RWPE1 (cell line): ENCODE data around the gene SMIM3.
"Not testable (repeated sequence)": the region's sequence is repeated elsewhere in the genome, so short reads cannot be mapped to it uniquely, and the experiment has no call there.

Source experiments
- CTCF ChIA-PET: fragments of 350-600 bp; sonication (Branson Sonifier 250); formaldehyde crosslinking; extraction: SDS; loops from one replicate; lab custom pipeline; 2021; lab: Yijun Ruan, JAX
- POLR2A ChIA-PET: fragments of 400-600 bp; formaldehyde crosslinking; extraction: SDS; loops from one replicate; lab custom pipeline; 2020; ENCODE audit warnings: antibody characterized with exemption; ENCODE audit not compliant: low non-redundant PET; lab: Yijun Ruan, JAX
- DNase-seq: peaks from one replicate; pipeline ENCODE4 v3.0.0; 2012; ENCODE audit warnings: low spot score
- H3K27ac ChIP-seq: fragments of 450-650 bp; 2 replicates; pipeline ENCODE4 v1.5.1; 2017
- CTCF ChIP-seq: fragments of 450-650 bp; conservative IDR thresholded peaks from 2 replicates; pipeline ENCODE4 v1.5.1; 2017; ENCODE audit warnings: low read depth, mild to moderate bottlenecking

The SMIM3 gene

GRCh38 chr5:150740992-150741391 is 37.6 kb upstream of the SMIM3 start:
- TF ChIP-seq CTCF, result no peak
- ChIA-PET CTCF (interaction anchor here (0.7 kb wide), 2 partner anchors 18 to 40 kb away, joined by 3 read pairs; partner anchors contain the start of gene RBM22), POLR2A (no interaction called here)
- DNase-seq, result no peak
- no peak overlapping the region for H3K27ac ChIP-seq

- POLR2A ChIA-PET, DNase-seq, CTCF ChIA-PET: not testable (repeated sequence)
- peak overlapping the region; percentile 25; the same call in 1 of the 2 replicates for H3K27ac ChIP-seq
Measured at GRCh38 chr5:150742455-150743141, 36.0 kb upstream of the SMIM3 start.

- peak overlapping the region; percentile 25; the same call in 1 of the 2 replicates for H3K27ac ChIP-seq
- POLR2A ChIA-PET, DNase-seq, CTCF ChIA-PET: not testable (repeated sequence)
Measured at GRCh38 chr5:150743142-150743488, 35.4 kb upstream of the SMIM3 start.

- ChIA-PET CTCF (interaction anchor here (1.0 kb wide), 1 partner anchor 19 kb away, joined by 3 read pairs; no protein-coding TSS in a partner anchor), POLR2A (no interaction called here)
- DNase-seq, result no peak
- H3K27ac ChIP-seq, result no peak overlapping the region
- TF ChIP-seq CTCF, result no peak
Measured at GRCh38 chr5:150750469-150750868, 28.1 kb upstream of the SMIM3 start.

- no peak overlapping the region for H3K27ac ChIP-seq
- CTCF ChIA-PET, result interaction anchor here (0.6 to 1.0 kb wide), 3 partner anchors 10 to 292 kb away, joined by 3 to 6 read pairs (median 4); no protein-coding TSS in a partner anchor
- no peak for DNase-seq
- TF ChIP-seq CTCF, result no peak
- POLR2A ChIA-PET, result no interaction called here
Measured at GRCh38 chr5:150751096-150751891, 27.3 kb upstream of the SMIM3 start.

- TF ChIP-seq CTCF, result no peak
- no peak for DNase-seq
- no peak overlapping the region for H3K27ac ChIP-seq
- POLR2A ChIA-PET, result no interaction called here
- CTCF ChIA-PET, result interaction anchor here (0.9 kb wide), 1 partner anchor 47 kb away, joined by 4 read pairs; no protein-coding TSS in a partner anchor
Measured at GRCh38 chr5:150753463-150753862, 25.1 kb upstream of the SMIM3 start.

GRCh38 chr5:150753863-150754262 is 24.7 kb upstream of the SMIM3 start:
- TF ChIP-seq CTCF, result no peak
- no peak for DNase-seq
- H3K27ac ChIP-seq, result no peak overlapping the region
- POLR2A ChIA-PET, result no interaction called here
- CTCF ChIA-PET, result interaction anchor here (1.2 kb wide), 1 partner anchor 20 kb away, joined by 3 read pairs; no protein-coding TSS in a partner anchor
